ENCODE data around the gene FILIP1.

DNA sequence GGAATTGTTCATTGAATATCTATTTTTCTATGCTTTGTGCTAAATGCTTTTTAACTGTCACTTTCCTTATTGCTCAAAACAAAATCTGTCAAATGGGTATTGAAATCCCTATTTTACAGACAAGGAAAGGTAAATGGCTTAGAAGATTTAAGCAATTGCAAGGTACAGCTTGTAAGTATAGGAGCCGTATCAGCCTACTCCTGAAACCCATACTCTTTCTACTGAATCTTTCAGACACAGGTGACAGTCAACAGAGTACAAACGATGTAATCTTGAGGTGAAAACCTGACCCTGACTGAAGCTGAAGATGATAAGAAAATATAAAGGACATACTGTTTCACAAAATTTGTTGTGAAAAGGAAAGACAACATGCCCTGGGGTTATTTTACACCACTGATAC lies 243.0 kb downstream of the FILIP1 start:
- TF ChIP-seq CTCF (IDR thresholded peaks at IDR 0.05), result no peak
- no peak for TF ChIP-seq POLR2A (IDR thresholded peaks at IDR 0.05)
- TF ChIP-seq POLR2AphosphoS5 (IDR thresholded peaks at IDR 0.05), result no peak
